K562 (cell line): ENCODE results near the gene DMGDH. TPM values are rescaled to one million over a fixed set of nuclear protein-coding genes. Genes with fewer than 3 reads are reported as not detected.

ENCODE experiments used
- ATAC-seq: fragments of 200-7000 bp; cut with Tn5 transposase; 3 replicates; pipeline ENCODE4 v1.9.1; 2020; ENCODE audit warnings: moderate library complexity
- BruUV-seq: library from RNA; stranded (reverse); fragments of 400-500 nt; replicated peaks from 2 replicates; lab custom pipeline; 2021; lab: Mats Ljungman, UMichigan
- CTCF ChIA-PET: fragments of 300-600 bp; formaldehyde crosslinking; extraction: SDS; loops from one replicate; lab custom pipeline; 2021; ENCODE audit warnings: low intra/inter-chr PET ratio; lab: Yijun Ruan, JAX
- POLR2A ChIA-PET: fragments of 300-600, 350-650 bp; sonication (Branson Sonifier 250); formaldehyde crosslinking; extraction: SDS; loops from one replicate; lab custom pipeline; 2021; ENCODE audit warnings: antibody characterized with exemption, inconsistent platforms; lab: Yijun Ruan, JAX
- DNase-seq, 4 experiments: peaks; one replicate each; pipeline versions ENCODE4 v3.0.0 to v3.0.0-alpha.2; 2011 to 2018; ENCODE audit warnings: low spot score in 3 of 4, mixed read lengths in 3 of 4; ENCODE audit errors: extremely low read depth in 1 of 4
- FAIRE-seq: peaks from 2 replicates; lab custom pipeline; 2011; peaks lifted over from hg19 to GRCh38; lab: Jason Lieb, UNC
- H2AFZ ChIP-seq: 2 replicates; pipeline ENCODE4 v1.6.0; 2011; ENCODE audit warnings: low read depth, low read length, control low read depth, inconsistent platforms
- H3K27ac ChIP-seq: fragments of 200-600 bp; 3 replicates; pipeline ENCODE4 v1.8.0; 2011; ENCODE audit warnings: low read depth, mild to moderate bottlenecking, control low read depth, inconsistent platforms, low read length, moderate library complexity, mixed read lengths; ENCODE audit errors: extremely low read depth
- H3K27me3 ChIP-seq, 2 experiments: fragments of 300-600 bp in 1 of 2; 2 replicates in 1 of 2; 3 replicates in 1 of 2; pipeline versions ENCODE4 v1.6.0 to v1.8.0; 2011; ENCODE audit warnings: inconsistent platforms in 2 of 2, low read length in 2 of 2, mild to moderate bottlenecking in 1 of 2, mixed read lengths in 1 of 2, moderate library complexity in 1 of 2; ENCODE audit not compliant: control insufficient read depth in 2 of 2, insufficient read depth in 2 of 2
- H3K36me3 ChIP-seq: fragments of 300-600 bp; 3 replicates; pipeline ENCODE4 v1.8.0; 2011; ENCODE audit warnings: mild to moderate bottlenecking, low read length, inconsistent platforms; ENCODE audit not compliant: control insufficient read depth, insufficient read depth
- H3K4me1 ChIP-seq, 2 experiments: fragments of 200-600 bp in 1 of 2; replicated peaks in 1 of 2; 2 replicates in 1 of 2; 3 replicates in 1 of 2; pipeline versions ENCODE4 v1.5.1 to v1.8.0; 2011; ENCODE audit warnings: inconsistent platforms in 2 of 2, low read length in 2 of 2, mild to moderate bottlenecking in 1 of 2, mixed read lengths in 1 of 2, moderate library complexity in 1 of 2; ENCODE audit not compliant: control insufficient read depth in 2 of 2, insufficient read depth in 2 of 2
- H3K4me2 ChIP-seq: 2 replicates; pipeline ENCODE4 v1.6.1; 2011; ENCODE audit warnings: low read length, control low read depth, inconsistent platforms, mixed read lengths; ENCODE audit not compliant: insufficient read depth
- H3K4me3 ChIP-seq: fragments of 200-600 bp; sonication (generic), shearing (Covaris generic); 2 replicates; pipeline ENCODE4 v1.5.1; 2016; ENCODE audit warnings: control low read depth, inconsistent platforms
- H3K79me2 ChIP-seq: fragments of 200-600 bp; 3 replicates; pipeline ENCODE4 v1.8.0; 2011; ENCODE audit warnings: low read length, inconsistent platforms; ENCODE audit not compliant: control insufficient read depth, insufficient read depth
- H3K9ac ChIP-seq, 2 experiments: 2 replicates each; pipeline versions ENCODE4 v1.6.0 to v1.6.1; 2011; ENCODE audit warnings: low read depth in 2 of 2, low read length in 2 of 2, control low read depth in 1 of 2, inconsistent platforms in 1 of 2, mild to moderate bottlenecking in 1 of 2, mixed read lengths in 1 of 2; ENCODE audit not compliant: insufficient read depth in 1 of 2
- H3K9me1 ChIP-seq: one replicate; pipeline ENCODE4 v1.6.0; 2011; ENCODE audit warnings: inconsistent platforms, mild to moderate bottlenecking, low read length, moderate library complexity; ENCODE audit not compliant: control insufficient read depth, insufficient read depth
- H3K9me3 ChIP-seq: replicated peaks from 2 replicates; pipeline ENCODE4 v1.5.1; 2011; ENCODE audit warnings: low read depth, low read length, inconsistent platforms; ENCODE audit not compliant: control insufficient read depth, insufficient read depth
- H4K20me1 ChIP-seq: replicated peaks from 2 replicates; pipeline ENCODE4 v1.6.1; 2011; ENCODE audit warnings: low read length, inconsistent platforms, mixed read lengths; ENCODE audit not compliant: control insufficient read depth, insufficient read depth
- HDAC1 ChIP-seq, 2 experiments: fragments of 450-650 bp; IDR thresholded peaks; 2 replicates each; pipeline ENCODE4 v1.6.1; 2016 to 2017; ENCODE audit warnings: inconsistent platforms in 1 of 2, mild to moderate bottlenecking in 1 of 2, moderate library complexity in 1 of 2
- NCOA2 ChIP-seq, 2 experiments: fragments of 450-650 bp; IDR thresholded peaks; 2 replicates each; pipeline ENCODE4 v1.6.1; 2018; ENCODE audit warnings: mild to moderate bottlenecking in 2 of 2, moderate library complexity in 1 of 2; ENCODE audit not compliant: partially characterized antibody in 2 of 2
- PRPF4 ChIP-seq: fragments of 200-400 bp; formaldehyde crosslinking; IDR thresholded peaks from one replicate; pipeline ENCODE4 v1.6.1; 2017; ENCODE audit warnings: low read length, low read depth, mild to moderate bottlenecking; ENCODE audit not compliant: insufficient read depth, poor library complexity, severe bottlenecking
- PTRF ChIP-seq: fragments of 450-650 bp; IDR thresholded peaks from 2 replicates; pipeline ENCODE4 v1.6.1; 2016; ENCODE audit warnings: mild to moderate bottlenecking, missing genetic modification characterization, missing compliant biosample characterization
- TRIM24 ChIP-seq, 2 experiments: fragments of 450-650 bp; IDR thresholded peaks; 2 replicates each; pipeline ENCODE4 v1.6.1; 2016
- WGBS: fragments of 100-300 bp; shearing (Covaris generic); methylation state at CpG from one replicate; pipeline ENCODE4 v1.1.6; 2016; ENCODE audit warnings: low coverage, mixed read lengths; ENCODE audit not compliant: insufficient coverage; ENCODE audit errors: missing lambda C conversion rate; 5-methylcytosine and 5-hydroxymethylcytosine counted together
- in situ Hi-C: fragments of 300-500 bp; cut with MboI; formaldehyde crosslinking; loops from 4 replicates; pipeline ENCODE4 v1.15.0; 2018; ENCODE audit warnings: inconsistent platforms, mixed read lengths
- intact Hi-C: fragments of 100-400 bp; cut with micrococcal nuclease; formaldehyde crosslinking; loops from 2 replicates; pipeline ENCODE4 v1.14.2; 2022
- polyA plus RNA-seq, 8 experiments: library from polyadenylated mRNA; depleted of rRNA in 4 of 8; stranded (reverse) in 5 of 8; unstranded in 3 of 8; fragments of >200 nt; fragmentation: Nextera tagmentation in 2 of 8; fragmentation: Illumina TruSeq in 1 of 8; extraction: Ambion mirVana in 2 of 8; extraction: Trizol in 1 of 8; gene quantifications; 2 replicates each; pipeline versions ENCODE4 v1.2.1 to v1.2.3, GENCODE V29; 2011 to 2014; ENCODE audit warnings: inconsistent platforms in 1 of 8, missing spikeins in 1 of 8
- total RNA-seq, 7 experiments: library from RNA; depleted of rRNA in 6 of 7; stranded (reverse); fragments of >200 nt in 6 of 7; fragmentation: Illumina TruSeq in 2 of 7; extraction: Trizol in 2 of 7; gene quantifications; 2 replicates each; pipeline versions ENCODE4 v1.2.1 to v1.2.3, GENCODE V29; 2011 to 2021; ENCODE audit warnings: low replicate concordance in 1 of 7
- TF ChIP-seq, protein P1 (sequence below): fragments of 450-650 bp; IDR thresholded peaks from 2 replicates; pipeline ENCODE4 v1.6.1; 2017; ENCODE audit warnings: antibody characterized with exemption
- TF ChIP-seq, protein P2 (sequence below): sonication (generic); formaldehyde crosslinking; IDR thresholded peaks from 2 replicates; pipeline ENCODE4 v1.8.1; 2023; ENCODE audit warnings: mild to moderate bottlenecking, missing genetic modification reagents
- TF ChIP-seq, protein P3 (sequence below): fragments of 250-450 bp; sonication (Bioruptor Pico); IDR thresholded peaks from 2 replicates; pipeline ENCODE4 v1.9.0; 2021; ENCODE audit warnings: mild to moderate bottlenecking
- TF ChIP-seq, protein P4 (sequence below): fragments of 250-450 bp; sonication (Bioruptor Pico); IDR thresholded peaks from 2 replicates; pipeline ENCODE4 v1.5.0; 2022; ENCODE audit warnings: mild to moderate bottlenecking

Gene DMGDH
- total and polyA plus RNA-seq, 9 of the 15 experiments (the other 6 are each of a cell fraction or from before 2014, with no cell fraction given), result 0.13 to 0.58 TPM; not detected in 7

DNA sequence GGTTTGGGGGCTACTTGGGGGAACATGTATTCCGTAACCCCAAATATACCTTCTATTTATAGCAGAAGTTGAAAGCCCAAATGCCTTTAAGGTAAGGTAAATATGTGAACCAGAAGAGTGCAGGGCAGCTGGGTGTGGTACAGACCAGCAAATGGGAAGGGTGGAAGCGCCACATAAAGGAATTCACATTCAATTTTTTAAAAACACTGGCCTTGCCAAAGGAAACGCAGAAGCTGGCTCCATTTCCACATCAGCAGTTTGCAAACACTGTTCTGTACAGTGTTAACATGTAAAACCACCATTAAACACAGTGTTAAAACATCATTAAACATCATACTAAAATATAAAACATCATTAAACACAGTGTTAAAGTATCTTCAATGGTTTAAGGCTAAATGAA, 38.6 kb upstream of the DMGDH start:
- in situ Hi-C loops (no loop called here), intact Hi-C loops (no loop called here)
- no peak overlapping the region for H3K4me2 ChIP-seq
- FAIRE-seq (no peak), DNase-seq (no peak)
- no TSS peak for BruUV-seq
- CTCF ChIA-PET, result no interaction called here
- peaks cover 24 to 34% of the 10 kb centered on the region in 2 experiments for H3K27me3 ChIP-seq
- H3K9me3 ChIP-seq, result no peaks in the 10 kb centered on the region
- H3K9ac ChIP-seq, result no peak overlapping the region
- H3K9me1 ChIP-seq, result no peaks in the 10 kb centered on the region
- peaks cover 0 to 11% of the 10 kb centered on the region in 2 experiments; a peak in 3 of 5 replicates for H3K4me1 ChIP-seq
- no peaks in the 10 kb centered on the region for H3K79me2 ChIP-seq
- H3K36me3 ChIP-seq, result no peaks in the 10 kb centered on the region
- TF ChIP-seq, protein P1, sequence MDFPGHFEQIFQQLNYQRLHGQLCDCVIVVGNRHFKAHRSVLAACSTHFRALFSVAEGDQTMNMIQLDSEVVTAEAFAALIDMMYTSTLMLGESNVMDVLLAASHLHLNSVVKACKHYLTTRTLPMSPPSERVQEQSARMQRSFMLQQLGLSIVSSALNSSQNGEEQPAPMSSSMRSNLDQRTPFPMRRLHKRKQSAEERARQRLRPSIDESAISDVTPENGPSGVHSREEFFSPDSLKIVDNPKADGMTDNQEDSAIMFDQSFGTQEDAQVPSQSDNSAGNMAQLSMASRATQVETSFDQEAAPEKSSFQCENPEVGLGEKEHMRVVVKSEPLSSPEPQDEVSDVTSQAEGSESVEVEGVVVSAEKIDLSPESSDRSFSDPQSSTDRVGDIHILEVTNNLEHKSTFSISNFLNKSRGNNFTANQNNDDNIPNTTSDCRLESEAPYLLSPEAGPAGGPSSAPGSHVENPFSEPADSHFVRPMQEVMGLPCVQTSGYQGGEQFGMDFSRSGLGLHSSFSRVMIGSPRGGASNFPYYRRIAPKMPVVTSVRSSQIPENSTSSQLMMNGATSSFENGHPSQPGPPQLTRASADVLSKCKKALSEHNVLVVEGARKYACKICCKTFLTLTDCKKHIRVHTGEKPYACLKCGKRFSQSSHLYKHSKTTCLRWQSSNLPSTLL, result no peak
- TF ChIP-seq TRIM24 (IDR thresholded peaks at IDR 0.05), result no peak
- TF ChIP-seq, protein P2, sequence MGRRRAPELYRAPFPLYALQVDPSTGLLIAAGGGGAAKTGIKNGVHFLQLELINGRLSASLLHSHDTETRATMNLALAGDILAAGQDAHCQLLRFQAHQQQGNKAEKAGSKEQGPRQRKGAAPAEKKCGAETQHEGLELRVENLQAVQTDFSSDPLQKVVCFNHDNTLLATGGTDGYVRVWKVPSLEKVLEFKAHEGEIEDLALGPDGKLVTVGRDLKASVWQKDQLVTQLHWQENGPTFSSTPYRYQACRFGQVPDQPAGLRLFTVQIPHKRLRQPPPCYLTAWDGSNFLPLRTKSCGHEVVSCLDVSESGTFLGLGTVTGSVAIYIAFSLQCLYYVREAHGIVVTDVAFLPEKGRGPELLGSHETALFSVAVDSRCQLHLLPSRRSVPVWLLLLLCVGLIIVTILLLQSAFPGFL (CRISPR knock-in tag), result no peak
- TF ChIP-seq, protein P3, sequence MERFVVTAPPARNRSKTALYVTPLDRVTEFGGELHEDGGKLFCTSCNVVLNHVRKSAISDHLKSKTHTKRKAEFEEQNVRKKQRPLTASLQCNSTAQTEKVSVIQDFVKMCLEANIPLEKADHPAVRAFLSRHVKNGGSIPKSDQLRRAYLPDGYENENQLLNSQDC (CRISPR knock-in tag), result no peak
- TF ChIP-seq NCOA2 (IDR thresholded peaks at IDR 0.05; ENCODE audit: partially characterized antibody in 2 of 2), result no peak
- no peak for TF ChIP-seq PRPF4
- TF ChIP-seq HDAC1 (IDR thresholded peaks at IDR 0.05), result no peak
- no peak for TF ChIP-seq PTRF (tag)
- TF ChIP-seq, protein P4, sequence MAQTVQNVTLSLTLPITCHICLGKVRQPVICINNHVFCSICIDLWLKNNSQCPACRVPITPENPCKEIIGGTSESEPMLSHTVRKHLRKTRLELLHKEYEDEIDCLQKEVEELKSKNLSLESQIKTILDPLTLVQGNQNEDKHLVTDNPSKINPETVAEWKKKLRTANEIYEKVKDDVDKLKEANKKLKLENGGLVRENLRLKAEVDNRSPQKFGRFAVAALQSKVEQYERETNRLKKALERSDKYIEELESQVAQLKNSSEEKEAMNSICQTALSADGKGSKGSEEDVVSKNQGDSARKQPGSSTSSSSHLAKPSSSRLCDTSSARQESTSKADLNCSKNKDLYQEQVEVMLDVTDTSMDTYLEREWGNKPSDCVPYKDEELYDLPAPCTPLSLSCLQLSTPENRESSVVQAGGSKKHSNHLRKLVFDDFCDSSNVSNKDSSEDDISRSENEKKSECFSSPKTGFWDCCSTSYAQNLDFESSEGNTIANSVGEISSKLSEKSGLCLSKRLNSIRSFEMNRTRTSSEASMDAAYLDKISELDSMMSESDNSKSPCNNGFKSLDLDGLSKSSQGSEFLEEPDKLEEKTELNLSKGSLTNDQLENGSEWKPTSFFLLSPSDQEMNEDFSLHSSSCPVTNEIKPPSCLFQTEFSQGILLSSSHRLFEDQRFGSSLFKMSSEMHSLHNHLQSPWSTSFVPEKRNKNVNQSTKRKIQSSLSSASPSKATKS (CRISPR knock-in tag), result no peak
- TF ChIP-seq, all 486 proteins: peak for 0
- Histone ChIP-seq H3K27ac (no peak overlapping the region), H4K20me1 (no peaks in the 10 kb centered on the region), H3K4me3 (no peak overlapping the region), H2AFZ (no peak overlapping the region)
- POLR2A ChIA-PET, result no interaction called here
- 2% methylated on average over 3 of the region's 3 CpGs for WGBS
- ATAC-seq, result no peak
